Stimulated activated naive CD8-positive, alpha-beta T cell treated with anti-CD3 and anti-CD28 coated beads, Interleukin-15, Interleukin-2, amounts not matched to agents 100 ng/mL and 50 ng/mL, for 24 hours (primary cell): ENCODE data around the gene TAF6.
A peak's percentile ranks its signal among the peaks of the same experiment; 100 is the strongest.

Experiments
- H3K27ac Mint-ChIP-seq: one replicate; pipeline ENCODE4 v1.8.0; 2021; ENCODE audit warnings: mild to moderate bottlenecking, mixed read lengths
- H3K27me3 Mint-ChIP-seq: one replicate; pipeline ENCODE4 v1.8.0; 2021; ENCODE audit warnings: mixed read lengths
- H3K36me3 Mint-ChIP-seq: one replicate; pipeline ENCODE4 v1.8.0; 2021; ENCODE audit warnings: low read depth, mixed read lengths
- H3K4me1 Mint-ChIP-seq: one replicate; pipeline ENCODE4 v1.8.0; 2021; ENCODE audit warnings: low read depth, mixed read lengths
- H3K4me3 Mint-ChIP-seq: one replicate; pipeline ENCODE4 v1.8.0; 2021; ENCODE audit warnings: mild to moderate bottlenecking, mixed read lengths
- H3K9me3 Mint-ChIP-seq: one replicate; pipeline ENCODE4 v1.8.0; 2021; ENCODE audit warnings: mixed read lengths

The TAF6 gene

DNA sequence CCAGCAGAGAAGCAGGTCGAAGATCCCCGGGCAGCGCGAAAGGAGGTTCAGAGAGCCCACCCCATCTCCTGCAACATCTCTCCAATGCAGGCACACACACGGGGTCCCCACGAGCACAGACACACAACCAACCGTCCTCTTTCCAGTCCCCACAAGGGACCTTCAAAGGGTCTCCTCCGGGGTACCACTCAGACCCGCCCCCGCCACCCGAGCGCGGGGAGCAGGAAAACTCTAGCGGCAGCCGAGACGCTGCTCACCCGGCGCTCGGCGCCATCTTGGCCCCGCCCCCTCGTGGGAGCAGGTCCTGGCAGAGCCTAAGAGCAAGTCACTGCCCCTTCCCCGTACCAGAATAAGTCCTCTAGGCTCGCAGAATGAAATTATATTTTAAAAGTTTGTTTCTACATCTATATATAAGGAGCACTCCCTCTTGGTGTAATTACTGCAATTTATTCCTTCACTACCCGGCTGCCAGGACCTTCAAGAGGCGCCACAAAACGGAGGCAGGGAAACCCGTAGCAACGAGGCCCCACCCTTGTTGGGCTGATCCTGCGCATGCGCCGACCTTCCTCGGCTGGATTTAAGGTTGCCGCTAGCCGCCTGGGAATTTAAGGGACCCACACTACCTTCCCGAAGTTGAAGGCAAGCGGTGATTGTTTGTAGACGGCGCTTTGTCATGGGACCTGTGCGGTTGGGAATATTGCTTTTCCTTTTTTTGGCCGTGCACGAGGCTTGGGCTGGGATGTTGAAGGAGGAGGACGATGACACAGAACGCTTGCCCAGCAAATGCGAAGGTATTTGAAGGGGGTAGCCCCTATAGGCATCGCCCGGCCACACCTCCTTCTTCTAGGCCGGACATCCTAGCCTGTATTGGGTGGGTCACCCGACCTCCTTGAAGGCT is at the start of gene TAF6, which contains the start of gene CNPY4:
TAF6 (minus strand) TSS at position 287 of the 898 bp plus-strand sequence. CDS start 5,149 bp downstream, outside the sequence.
CNPY4 (plus strand) TSS at position 563 of the 898 bp plus-strand sequence; CDS start at position 674, 111 bp downstream.
- H3K27ac Mint-ChIP-seq, result peak within 1 kb of the TSS; percentile 98
- H3K4me3 Mint-ChIP-seq, result peak within 1 kb of the TSS; percentile 96
- peaks cover 9% of the 10 kb centered on the region for H3K36me3 Mint-ChIP-seq
- H3K9me3 Mint-ChIP-seq, result no peaks in the 10 kb centered on the region
- H3K4me1 Mint-ChIP-seq, result peaks cover 26% of the 10 kb centered on the region
- H3K27me3 Mint-ChIP-seq, result no peaks in the 10 kb centered on the region

DNA sequence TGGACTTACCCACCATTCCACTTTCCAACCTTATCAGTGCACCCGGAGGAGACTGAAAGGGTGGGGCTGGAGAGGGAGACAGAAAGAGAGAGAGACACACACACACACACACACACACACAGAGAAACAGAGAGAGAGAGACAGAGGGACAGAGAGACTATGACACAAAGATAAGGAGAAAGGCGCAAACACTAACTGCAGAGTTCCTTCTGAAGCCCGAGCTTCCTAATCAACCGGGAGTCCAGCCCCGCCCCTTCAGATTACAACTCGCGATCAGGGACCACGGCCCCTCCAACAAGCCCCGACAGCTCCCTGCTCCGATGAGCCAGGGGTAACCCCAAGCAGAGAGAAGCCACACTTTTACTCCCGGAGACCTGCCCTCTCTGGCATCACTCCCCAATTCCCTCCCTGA is 48.8 kb upstream of the TAF6 start:
- H3K27me3 Mint-ChIP-seq, result peaks cover 21% of the 10 kb centered on the region
- H3K36me3 Mint-ChIP-seq, result no peaks in the 10 kb centered on the region
- peak overlapping the region; percentile 74 for H3K4me3 Mint-ChIP-seq
- no peaks in the 10 kb centered on the region for H3K9me3 Mint-ChIP-seq
- peaks cover 70% of the 10 kb centered on the region for H3K4me1 Mint-ChIP-seq
- no peak overlapping the region for H3K27ac Mint-ChIP-seq

DNA sequence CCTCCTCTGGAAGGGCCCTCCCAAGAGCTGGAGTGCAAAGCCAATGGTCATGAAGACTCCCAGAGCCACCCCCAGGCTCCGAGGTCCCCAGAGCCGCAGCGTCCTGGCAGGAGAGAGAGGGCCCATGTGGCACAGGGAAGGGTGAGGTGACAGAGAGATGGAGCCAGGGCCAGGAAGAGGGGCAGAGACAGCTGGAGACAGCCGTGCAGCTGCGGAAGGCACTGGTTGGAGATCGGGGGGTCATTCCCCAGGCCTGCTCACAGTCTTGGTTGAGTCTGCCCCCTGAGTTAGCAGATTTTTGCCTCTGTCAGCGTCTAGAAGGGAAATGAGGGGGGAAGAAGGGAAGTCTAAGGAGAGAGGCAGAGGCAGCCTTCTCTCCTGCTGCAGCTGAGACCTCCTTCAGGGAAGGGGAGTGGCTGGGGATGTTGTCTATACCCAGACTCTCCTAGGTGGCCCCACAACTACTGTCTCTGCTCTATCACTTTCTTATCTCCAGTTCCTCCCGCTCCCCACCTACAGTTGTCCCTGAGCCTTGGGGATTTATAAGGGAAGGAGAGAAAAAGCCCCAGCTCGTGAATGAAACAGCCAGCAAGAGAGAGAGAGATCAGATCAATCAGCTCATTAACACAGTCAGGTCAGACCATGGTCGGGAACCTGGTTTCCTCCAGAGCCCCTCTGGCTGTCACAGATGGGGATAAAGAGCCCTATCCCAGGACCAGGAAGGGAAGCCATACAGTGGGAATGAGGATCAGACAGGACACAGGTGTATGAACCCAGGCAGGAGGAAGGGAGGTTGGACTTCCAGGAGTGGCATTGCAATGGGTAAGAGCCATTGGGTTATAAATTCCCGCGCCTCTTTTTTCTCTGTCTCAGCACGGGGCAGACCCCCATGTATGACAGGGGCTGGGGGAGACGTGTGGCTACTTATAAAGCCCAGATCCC is 48.1 kb upstream of the TAF6 start:
- peak overlapping the region; percentile 77 for H3K27ac Mint-ChIP-seq
- H3K9me3 Mint-ChIP-seq, result no peaks in the 10 kb centered on the region
- H3K4me1 Mint-ChIP-seq, result peaks cover 73% of the 10 kb centered on the region

DNA sequence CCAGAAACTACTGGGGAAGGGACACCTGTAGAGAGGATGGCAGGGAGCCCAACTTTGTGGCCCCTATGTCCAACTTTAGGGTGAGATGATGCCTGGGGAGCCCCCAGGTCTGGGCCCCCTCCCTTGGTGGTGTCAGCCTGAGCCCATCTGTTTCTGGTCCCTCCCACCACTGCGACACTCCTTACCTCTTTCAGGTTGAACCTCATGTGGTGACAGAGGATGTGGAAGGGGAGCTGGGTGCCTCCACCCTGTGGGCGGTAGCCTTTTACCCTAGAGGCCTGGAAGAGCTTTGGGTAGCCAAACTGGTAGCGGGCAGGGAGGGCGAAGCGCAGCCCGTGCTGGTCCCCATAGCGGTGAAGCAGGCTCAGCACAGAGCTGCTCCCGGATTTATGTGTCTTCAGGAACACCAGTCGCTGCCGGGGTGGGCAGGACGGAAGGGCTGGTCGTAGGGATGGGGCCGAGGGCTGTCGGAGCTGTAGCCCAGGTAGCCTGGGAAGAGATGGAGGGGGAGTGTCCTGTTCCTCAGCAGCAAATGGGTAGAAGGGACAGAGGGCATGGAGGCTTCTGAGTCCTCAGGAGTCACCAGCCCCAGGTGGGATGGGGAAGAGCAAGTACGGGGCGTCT is 47.3 kb upstream of the TAF6 start:
- peak overlapping the region; percentile 55 for H3K4me3 Mint-ChIP-seq
- H3K27ac Mint-ChIP-seq, result peak overlapping the region; percentile 77
- no peaks in the 10 kb centered on the region for H3K36me3 Mint-ChIP-seq
- H3K9me3 Mint-ChIP-seq, result no peaks in the 10 kb centered on the region
- H3K27me3 Mint-ChIP-seq, result peaks cover 21% of the 10 kb centered on the region
- H3K4me1 Mint-ChIP-seq, result peaks cover 69% of the 10 kb centered on the region

More for the DNA sequence above, 48.1 kb upstream of the TAF6 start:
- peaks cover 21% of the 10 kb centered on the region for H3K27me3 Mint-ChIP-seq
- H3K4me3 Mint-ChIP-seq, result peak overlapping the region; percentile 74
- no peaks in the 10 kb centered on the region for H3K36me3 Mint-ChIP-seq

DNA sequence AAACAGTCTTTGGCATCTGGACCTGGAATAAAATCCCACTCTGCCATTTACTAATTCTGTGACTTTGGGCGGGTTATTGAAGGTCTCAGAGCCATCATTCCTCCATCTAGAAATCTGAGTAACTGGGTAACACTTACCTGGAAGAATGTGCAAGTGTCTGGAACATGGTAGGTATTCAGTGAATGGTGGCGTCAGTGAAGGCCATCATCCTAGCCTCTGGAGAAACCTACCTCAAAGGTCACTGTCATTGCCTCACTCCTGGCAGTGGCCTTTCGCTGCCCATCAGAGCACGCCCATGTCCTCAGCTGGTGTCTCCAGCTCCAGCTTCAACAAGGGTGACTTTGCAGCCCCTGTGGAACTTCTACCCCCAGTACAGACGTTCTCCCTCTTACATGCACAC is 44.7 kb upstream of the TAF6 start:
- peaks cover 14% of the 10 kb centered on the region for H3K27me3 Mint-ChIP-seq
- H3K4me3 Mint-ChIP-seq, result no peak overlapping the region
- H3K27ac Mint-ChIP-seq, result no peak overlapping the region
- H3K9me3 Mint-ChIP-seq, result no peaks in the 10 kb centered on the region
- no peaks in the 10 kb centered on the region for H3K36me3 Mint-ChIP-seq
- H3K4me1 Mint-ChIP-seq, result peaks cover 54% of the 10 kb centered on the region

DNA sequence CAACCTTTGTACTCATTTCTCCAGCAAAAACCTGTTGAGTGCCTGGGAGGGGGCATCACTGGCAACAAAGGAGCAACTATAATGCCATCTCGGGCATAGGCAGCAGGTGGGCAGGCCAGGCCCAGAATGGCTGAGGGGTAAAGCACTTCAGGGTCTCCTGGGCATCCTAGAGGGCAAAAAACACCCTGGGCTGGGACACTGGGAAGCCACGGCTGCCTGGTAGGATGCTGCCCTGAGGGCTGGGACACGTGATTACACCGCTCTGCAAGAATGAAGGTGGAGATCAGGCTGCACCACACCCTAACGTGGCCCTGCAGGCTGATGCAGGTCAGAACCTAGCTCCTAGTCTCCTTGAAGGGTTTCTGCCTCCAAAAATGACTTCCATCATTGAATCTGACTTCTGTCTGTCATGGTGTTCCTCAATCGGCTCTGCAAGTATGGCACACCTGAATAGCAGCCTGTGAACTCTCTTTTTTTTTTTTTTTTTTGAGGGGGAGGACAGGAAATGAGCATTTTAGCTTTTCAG is 43.9 kb upstream of the TAF6 start:
- peak overlapping the region; percentile 65 for H3K27ac Mint-ChIP-seq
- peaks cover 49% of the 10 kb centered on the region for H3K4me1 Mint-ChIP-seq
- no peak overlapping the region for H3K4me3 Mint-ChIP-seq

DNA sequence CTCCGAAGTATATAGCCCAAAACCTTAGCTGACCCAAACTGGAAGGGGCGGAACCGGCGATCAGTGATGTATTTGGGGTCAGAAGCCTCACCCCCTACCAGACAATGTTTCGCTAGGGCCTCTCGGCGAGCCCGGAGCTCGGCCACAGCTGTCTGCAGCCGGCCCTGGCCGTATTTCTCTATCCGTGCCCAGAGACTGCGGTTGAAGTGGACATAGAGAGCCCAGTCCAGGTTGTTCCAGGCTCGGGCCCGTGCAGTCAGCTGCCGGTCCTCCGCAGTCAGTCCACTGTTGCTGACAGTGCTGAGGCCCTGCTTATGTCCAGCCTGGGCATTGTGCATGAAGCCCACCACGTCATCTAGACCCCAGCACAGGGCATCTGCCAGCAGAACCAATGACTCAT is 40.9 kb upstream of the TAF6 start:
- Mint-ChIP-seq H3K4me1 (peaks cover 51% of the 10 kb centered on the region), H3K4me3 (no peak overlapping the region), H3K36me3 (peaks cover 21% of the 10 kb centered on the region), H3K27me3 (no peaks in the 10 kb centered on the region), H3K27ac (no peak overlapping the region), H3K9me3 (no peaks in the 10 kb centered on the region)

More for the DNA sequence above, 43.9 kb upstream of the TAF6 start:
- no peaks in the 10 kb centered on the region for H3K9me3 Mint-ChIP-seq
- peaks cover 7% of the 10 kb centered on the region for H3K27me3 Mint-ChIP-seq
- H3K36me3 Mint-ChIP-seq, result no peaks in the 10 kb centered on the region

DNA sequence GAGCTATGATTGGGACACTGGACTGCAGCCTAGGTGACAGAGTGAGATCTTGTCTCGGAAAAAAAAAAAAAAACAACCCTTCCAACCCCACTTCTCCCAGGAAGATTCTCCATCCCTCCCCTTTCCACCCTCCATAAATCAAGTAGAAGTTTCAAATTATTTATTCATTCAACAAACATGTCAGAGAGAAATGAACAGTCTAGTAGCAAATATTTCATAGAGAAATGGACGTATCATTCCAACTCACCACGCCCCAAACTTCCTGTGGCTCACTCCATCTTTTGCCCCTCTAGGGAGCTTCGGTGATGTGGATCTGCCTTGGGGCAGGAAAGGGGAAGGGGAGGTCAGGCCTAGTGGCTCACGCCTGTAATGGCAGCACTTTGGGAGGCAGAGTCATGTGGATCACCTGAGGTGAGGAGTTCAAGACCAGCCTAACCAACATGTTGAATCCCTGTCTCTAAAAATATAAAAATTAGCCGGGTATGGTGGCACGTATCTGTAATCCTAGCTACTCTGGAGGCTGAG is 40.0 kb upstream of the TAF6 start:
- Mint-ChIP-seq H3K27me3 (no peaks in the 10 kb centered on the region), H3K36me3 (peaks cover 21% of the 10 kb centered on the region), H3K4me1 (peaks cover 51% of the 10 kb centered on the region), H3K9me3 (no peaks in the 10 kb centered on the region), H3K27ac (peak overlapping the region; percentile 87), H3K4me3 (peak overlapping the region; percentile 83)

DNA sequence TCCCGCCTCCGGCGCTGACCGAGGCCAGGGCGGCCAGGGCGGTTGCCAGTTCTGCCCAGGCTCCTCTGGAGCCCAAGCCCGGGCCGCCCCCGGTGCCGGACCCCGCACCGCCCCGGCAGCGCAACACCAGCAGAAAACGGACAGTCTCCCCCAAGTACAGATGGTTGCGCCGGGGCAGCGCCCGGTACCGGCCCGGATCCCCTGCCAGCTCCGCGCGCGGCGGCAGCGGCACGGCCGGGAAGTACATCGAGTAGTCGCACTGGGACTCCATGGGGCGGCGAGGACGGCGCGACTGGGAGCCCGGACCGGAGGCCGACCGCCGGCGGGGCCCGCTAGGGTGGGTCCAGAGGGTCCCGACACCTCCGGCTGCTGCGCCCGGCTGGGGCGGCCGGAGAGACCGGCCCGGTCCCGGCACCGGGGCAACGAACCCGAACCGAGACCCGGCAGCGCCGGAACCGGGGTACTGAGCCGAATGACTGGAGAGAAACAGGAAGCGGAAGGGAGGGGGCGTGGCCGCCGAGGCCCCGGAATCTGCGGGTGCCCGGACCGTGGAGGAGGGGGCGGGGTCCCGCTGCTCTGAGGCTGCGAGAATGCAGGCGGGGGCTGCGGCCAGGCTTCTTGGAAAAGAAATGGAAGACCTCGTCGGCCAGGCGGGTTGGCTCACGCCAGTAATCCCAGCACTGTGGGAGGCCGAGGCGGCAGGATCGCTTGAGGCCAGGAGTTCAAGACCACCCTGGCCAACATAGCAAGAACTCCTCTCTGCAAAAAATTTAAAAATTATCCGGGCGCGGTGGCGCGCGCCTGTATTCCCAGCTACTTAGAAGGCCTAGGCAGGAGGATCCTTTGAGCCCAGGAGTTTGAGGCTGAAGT is 39.3 kb upstream of the TAF6 start, which contains the start of gene TRAPPC14:
TRAPPC14 (minus strand) TSS at position 495 of the 870 bp plus-strand sequence; CDS start at position 271, 224 bp downstream.
- Mint-ChIP-seq H3K4me1 (peaks cover 50% of the 10 kb centered on the region), H3K4me3 (peak within 1 kb of the TSS; percentile 84), H3K27me3 (no peaks in the 10 kb centered on the region), H3K9me3 (no peaks in the 10 kb centered on the region), H3K27ac (peak within 1 kb of the TSS; percentile 87), H3K36me3 (peaks cover 21% of the 10 kb centered on the region)

DNA sequence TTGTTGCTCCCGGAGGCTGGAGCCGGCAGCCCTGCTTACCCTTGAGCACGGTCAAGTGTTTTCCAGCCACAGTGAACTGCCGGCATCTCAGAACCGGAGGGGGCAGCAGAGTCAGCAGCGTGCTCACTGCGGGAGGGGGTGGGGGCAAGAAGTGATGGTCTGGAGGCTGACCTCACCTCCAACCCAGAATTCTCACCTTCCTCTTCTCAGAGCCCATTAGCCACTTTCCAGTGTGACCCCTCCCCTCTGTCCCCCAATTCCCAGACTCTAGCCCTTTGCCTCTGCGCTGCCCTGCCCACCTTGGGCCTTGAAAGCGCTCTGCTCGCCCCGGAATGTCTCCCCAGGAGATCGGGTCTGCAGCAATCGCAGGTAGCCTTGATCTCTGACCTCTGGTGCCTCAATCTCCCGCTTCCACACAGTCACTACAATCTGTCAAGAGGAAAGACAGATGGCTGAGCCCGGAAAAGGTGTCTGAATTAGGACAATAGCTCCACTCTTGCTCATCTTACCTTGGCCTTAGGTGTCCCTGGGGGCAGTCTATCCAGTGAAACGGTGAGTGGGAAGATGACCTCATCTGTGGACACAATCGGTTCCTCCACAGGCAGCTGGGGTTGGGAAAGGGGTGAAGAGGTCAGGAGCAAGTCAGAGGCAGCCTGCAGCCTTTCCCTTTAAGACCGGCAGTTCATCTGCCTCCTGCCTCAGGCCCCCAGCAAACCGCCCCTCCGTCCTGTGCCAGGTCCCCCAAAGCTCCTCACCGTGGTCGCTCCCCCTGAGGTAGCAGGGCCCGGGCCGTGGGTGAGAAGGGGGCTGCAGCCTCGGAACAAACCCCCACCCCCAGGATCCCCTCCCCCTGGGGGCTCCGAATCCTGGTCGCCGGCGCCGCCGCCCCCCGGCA is 38.4 kb upstream of the TAF6 start:
- Mint-ChIP-seq H3K27ac (peak overlapping the region; percentile 69), H3K27me3 (no peaks in the 10 kb centered on the region), H3K36me3 (peaks cover 27% of the 10 kb centered on the region), H3K9me3 (no peaks in the 10 kb centered on the region), H3K4me1 (peaks cover 44% of the 10 kb centered on the region), H3K4me3 (peak overlapping the region; percentile 84)

DNA sequence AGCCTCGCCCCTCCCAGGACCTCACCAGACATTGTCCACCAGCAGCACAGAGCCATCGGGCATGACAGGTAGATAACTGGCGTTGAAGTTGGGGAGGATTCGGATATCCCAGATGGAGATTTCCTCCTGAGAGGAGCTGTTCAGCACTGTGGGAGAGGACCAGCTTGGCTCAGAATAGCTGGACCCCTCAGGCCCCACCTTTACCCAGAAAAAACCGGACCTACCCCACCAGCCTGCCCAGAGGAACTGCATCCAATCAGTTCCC is 37.8 kb upstream of the TAF6 start:
- Mint-ChIP-seq H3K36me3 (peaks cover 33% of the 10 kb centered on the region), H3K27ac (peak overlapping the region; percentile 73), H3K4me1 (peaks cover 48% of the 10 kb centered on the region), H3K9me3 (no peaks in the 10 kb centered on the region), H3K27me3 (no peaks in the 10 kb centered on the region), H3K4me3 (peak overlapping the region; percentile 84)

DNA sequence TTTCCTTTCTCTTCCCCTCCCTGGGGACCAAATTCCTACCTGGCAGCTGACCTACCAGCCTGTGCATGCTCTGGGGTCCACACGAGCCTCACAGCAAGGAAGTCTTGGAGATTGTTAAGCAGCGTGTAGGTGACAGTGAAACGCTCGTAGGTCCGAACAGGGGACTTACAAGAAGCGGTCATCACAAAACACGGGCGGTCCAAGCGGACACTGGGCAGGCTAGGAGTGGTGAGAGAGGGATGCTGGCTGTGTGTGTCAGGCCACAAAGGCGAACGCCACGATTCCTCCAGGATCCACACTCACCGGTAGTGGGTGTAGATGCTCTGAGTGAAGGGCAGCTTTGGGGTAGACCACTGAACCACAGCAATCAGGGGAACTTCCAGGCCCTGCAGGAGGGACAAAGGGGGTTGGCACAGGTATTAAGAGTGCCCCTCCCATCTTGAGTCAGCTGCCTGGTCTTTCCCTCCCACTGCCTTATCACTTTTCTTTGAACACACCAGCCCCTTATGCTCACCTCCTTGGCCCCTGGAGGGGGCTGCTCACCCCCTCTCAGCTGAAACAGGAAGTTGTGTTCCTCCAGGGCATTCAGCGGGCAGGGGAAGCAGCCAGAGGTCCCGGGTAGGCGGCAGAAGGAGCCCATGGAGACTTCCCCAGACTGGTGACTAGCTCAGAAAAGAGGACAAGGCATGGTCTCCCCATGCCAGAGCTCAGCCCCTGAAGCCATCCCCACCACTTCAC is 37.3 kb upstream of the TAF6 start:
- peak overlapping the region; percentile 73 for H3K27ac Mint-ChIP-seq
- H3K4me1 Mint-ChIP-seq, result peaks cover 53% of the 10 kb centered on the region
- H3K27me3 Mint-ChIP-seq, result no peaks in the 10 kb centered on the region
- H3K36me3 Mint-ChIP-seq, result peaks cover 38% of the 10 kb centered on the region
- peak overlapping the region; percentile 84 for H3K4me3 Mint-ChIP-seq
- H3K9me3 Mint-ChIP-seq, result no peaks in the 10 kb centered on the region
